Keratinocyte (primary cell): Measurements from ENCODE around the gene FAU. TPM values are rescaled to one million over a fixed set of nuclear protein-coding genes. Genes with fewer than 3 reads are reported as not detected.

Experiments
- DNase-seq: peaks from one replicate; pipeline ENCODE4 v3.0.0-alpha.2; 2011; ENCODE audit warnings: low read depth, missing footprints, low spot score
- FAIRE-seq: peaks from 2 replicates; lab custom pipeline; 2011; peaks lifted over from hg19 to GRCh38; lab: Jason Lieb, UNC
- H2AFZ ChIP-seq: 2 replicates; pipeline ENCODE4 v1.6.0; 2012; ENCODE audit warnings: low read length, control low read depth, inconsistent platforms; ENCODE audit not compliant: control insufficient read depth
- H3K27ac ChIP-seq: 2 replicates; pipeline ENCODE4 v1.5.1; 2011; ENCODE audit warnings: low read length; ENCODE audit not compliant: control insufficient read depth, insufficient read depth
- H3K27me3 ChIP-seq: 3 replicates; pipeline ENCODE4 v1.6.0; 2011; ENCODE audit warnings: low read length; ENCODE audit not compliant: control insufficient read depth, insufficient read depth; ENCODE audit errors: extremely low read depth
- H3K36me3 ChIP-seq, 2 experiments: 2 replicates in 1 of 2; 3 replicates in 1 of 2; pipeline ENCODE4 v1.5.1; 2011; ENCODE audit warnings: low read length in 2 of 2, mild to moderate bottlenecking in 1 of 2; ENCODE audit not compliant: control insufficient read depth in 2 of 2, insufficient read depth in 2 of 2; ENCODE audit errors: extremely low read depth in 1 of 2
- H3K4me1 ChIP-seq: 3 replicates; pipeline ENCODE4 v1.5.1; 2011; ENCODE audit warnings: low read length; ENCODE audit not compliant: control insufficient read depth, insufficient read depth; ENCODE audit errors: extremely low read depth
- H3K4me2 ChIP-seq: 3 replicates; pipeline ENCODE4 v1.6.0; 2011; ENCODE audit warnings: low read depth, low read length; ENCODE audit not compliant: control insufficient read depth, insufficient read depth; ENCODE audit errors: extremely low read depth
- H3K4me3 ChIP-seq, 3 experiments: fragments of 200-600 bp in 1 of 3; sonication (generic) in 1 of 3; 2 replicates in 2 of 3; 3 replicates in 1 of 3; pipeline ENCODE4 v1.5.1; 2011 to 2016; ENCODE audit warnings: low read length in 3 of 3, mild to moderate bottlenecking in 3 of 3, control low read depth in 2 of 3, inconsistent platforms in 1 of 3, low read depth in 1 of 3, mixed read lengths in 1 of 3, mixed run types in 1 of 3, moderate library complexity in 1 of 3; ENCODE audit not compliant: control insufficient read depth in 2 of 3, insufficient read depth in 2 of 3; ENCODE audit errors: extremely low read depth in 1 of 3
- H3K79me2 ChIP-seq: 2 replicates; pipeline ENCODE4 v1.6.0; 2012; ENCODE audit warnings: low read length; ENCODE audit not compliant: control insufficient read depth, insufficient read depth
- H3K9ac ChIP-seq: 3 replicates; pipeline ENCODE4 v1.6.0; 2011; ENCODE audit warnings: low read length; ENCODE audit not compliant: control insufficient read depth, insufficient read depth; ENCODE audit errors: extremely low read depth
- H3K9me1 ChIP-seq: 3 replicates; pipeline ENCODE4 v1.6.0; 2011; ENCODE audit warnings: low read length; ENCODE audit not compliant: control insufficient read depth, insufficient read depth; ENCODE audit errors: extremely low read depth
- H3K9me3 ChIP-seq: 2 replicates; pipeline ENCODE4 v1.5.1; 2012; ENCODE audit warnings: low read depth, low read length; ENCODE audit not compliant: control insufficient read depth
- H4K20me1 ChIP-seq: 3 replicates; pipeline ENCODE4 v1.6.0; 2011; ENCODE audit warnings: low read length; ENCODE audit not compliant: control insufficient read depth, insufficient read depth; ENCODE audit errors: extremely low read depth
- CTCF ChIP-seq, 3 experiments: IDR thresholded peaks in 1 of 3; conservative IDR thresholded peaks in 1 of 3; optimal IDR thresholded peaks in 1 of 3; 2 replicates in 2 of 3; 3 replicates in 1 of 3; pipeline versions ENCODE3 to v1.5.1; 2011; ENCODE audit warnings: low read length in 3 of 3, mild to moderate bottlenecking in 3 of 3, moderate library complexity in 2 of 3, control low read depth in 1 of 3, inconsistent platforms in 1 of 3; ENCODE audit not compliant: insufficient read depth in 2 of 3; ENCODE audit errors: extremely low read depth in 1 of 3
- EZH2 ChIP-seq: IDR thresholded peaks from one replicate; pipeline ENCODE4 v1.6.1; 2012; ENCODE audit warnings: inconsistent platforms, mild to moderate bottlenecking, low read length, moderate library complexity
- dilution Hi-C: fragments of 300-500 bp; cut with MboI; formaldehyde crosslinking; loops from one replicate; pipeline ENCODE4 v1.7.0; 2020; ENCODE audit warnings: low sequenced_read_pairs; ENCODE audit not compliant: extremely low pct_ligation_motif_present
- polyA plus RNA-seq, 5 experiments: library from polyadenylated mRNA; depleted of rRNA in 3 of 5; stranded (reverse) in 3 of 5; stranded (forward) in 1 of 5; unstranded in 1 of 5; fragments of >200 nt; gene quantifications; 1 replicate in 1 of 5; 2 replicates in 3 of 5; 3 replicates in 1 of 5; pipeline versions ENCODE4 v1.2.1 to v1.2.3, GENCODE V29; 2011 to 2012; ENCODE audit warnings: missing spikeins in 2 of 5, low read depth in 1 of 5, low replicate concordance in 1 of 5

The FAU gene
- polyA plus RNA-seq, 1 donor (not counting 4 experiments of a cell fraction or from before 2014, with no cell fraction given): 452 TPM

DNA sequence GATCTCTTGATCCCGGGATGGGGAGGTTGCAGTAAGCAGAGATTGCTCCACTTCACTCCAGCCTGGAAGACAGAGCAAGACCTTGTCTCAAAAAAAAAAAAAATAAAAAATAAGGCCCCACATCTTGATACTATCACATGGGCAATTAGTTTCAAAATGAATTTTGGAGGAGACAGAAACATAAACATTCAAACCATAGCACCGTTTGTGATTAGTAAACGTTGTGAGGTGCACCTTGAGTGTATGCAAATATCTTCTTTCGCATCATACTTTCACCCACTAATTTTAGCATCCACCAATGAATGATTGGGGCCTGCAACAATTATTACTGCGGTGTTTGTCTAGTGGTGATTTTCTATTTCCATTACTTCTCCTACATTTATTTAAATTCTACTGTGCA lies 37.1 kb upstream of the FAU start:
- H4K20me1 ChIP-seq: no peaks in the 10 kb centered on the region
- no peak for FAIRE-seq
- H3K9ac ChIP-seq: no peak overlapping the region

DNA sequence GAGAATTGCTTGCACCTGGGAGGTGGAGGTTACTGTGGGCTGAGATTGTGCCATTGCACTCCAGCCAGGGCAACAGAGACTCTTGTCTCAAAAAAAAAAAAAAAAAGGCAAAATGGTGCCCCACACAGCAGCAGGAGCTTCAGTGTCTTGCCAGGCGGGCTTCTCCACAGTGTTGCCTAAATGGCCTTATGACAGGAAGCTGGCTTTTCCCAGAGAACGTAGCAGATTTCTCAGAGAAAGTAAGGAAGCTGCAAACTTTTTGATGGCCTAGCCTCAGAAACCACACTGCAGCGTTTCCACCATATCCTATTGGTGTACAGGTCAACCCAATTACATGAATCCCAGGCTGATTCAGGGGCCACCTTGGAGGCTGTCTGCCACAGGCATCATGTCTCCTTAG lies 35.4 kb upstream of the FAU start:
- H3K27me3 ChIP-seq: no peaks in the 10 kb centered on the region
- no peaks in the 10 kb centered on the region for H3K4me1 ChIP-seq
- no peak overlapping the region for H3K4me3 ChIP-seq
- dilution Hi-C loops: no loop called here
- no peaks in the 10 kb centered on the region for H3K9me1 ChIP-seq
- FAIRE-seq (no peak), DNase-seq (no peak)
- no peak overlapping the region for H3K27ac ChIP-seq
- no peaks in the 10 kb centered on the region for H3K9me3 ChIP-seq
- H4K20me1 ChIP-seq: no peaks in the 10 kb centered on the region
- no peaks in the 10 kb centered on the region for H3K36me3 ChIP-seq
- no peak overlapping the region for H3K9ac ChIP-seq
- no peak overlapping the region for H3K4me2 ChIP-seq
- H2AFZ ChIP-seq: no peak overlapping the region
- TF ChIP-seq CTCF (optimal IDR thresholded peaks at IDR 0.05 in 1 of 3, IDR thresholded peaks at IDR 0.05 in 1 of 3, conservative IDR thresholded peaks at IDR 0.05 in 1 of 3; ENCODE audit: extremely low read depth in 1 of 3, insufficient read depth in 2 of 3, low read length in 3 of 3) (no peak), EZH2 (no peak)
- H3K79me2 ChIP-seq: no peaks in the 10 kb centered on the region

More for the DNA sequence above, 37.1 kb upstream of the FAU start:
- H2AFZ ChIP-seq: no peak overlapping the region
- no peak for DNase-seq
- dilution Hi-C loops: no loop called here
- H3K9me1 ChIP-seq: no peaks in the 10 kb centered on the region
- H3K27me3 ChIP-seq: no peaks in the 10 kb centered on the region
- TF ChIP-seq EZH2: no peak
- TF ChIP-seq CTCF (optimal IDR thresholded peaks at IDR 0.05 in 1 of 3, IDR thresholded peaks at IDR 0.05 in 1 of 3, conservative IDR thresholded peaks at IDR 0.05 in 1 of 3; ENCODE audit: extremely low read depth in 1 of 3, insufficient read depth in 2 of 3, low read length in 3 of 3): no peak
- no peak overlapping the region for H3K4me3 ChIP-seq
- H3K9me3 ChIP-seq: no peaks in the 10 kb centered on the region
- H3K4me2 ChIP-seq: no peak overlapping the region
- H3K79me2 ChIP-seq: no peaks in the 10 kb centered on the region
- no peak overlapping the region for H3K27ac ChIP-seq
- H3K36me3 ChIP-seq: no peaks in the 10 kb centered on the region
- H3K4me1 ChIP-seq: no peaks in the 10 kb centered on the region
